Left lung (tissue), 10 donors: ENCODE results near the gene AOPEP. TPM values are rescaled to one million over a fixed set of nuclear protein-coding genes. Genes with fewer than 3 reads are reported as not detected.

Experiments
- ATAC-seq: fragments of 200-7000 bp; cut with Tn5 transposase; one replicate; pipeline ENCODE4 v1.9.1; 2020; ENCODE audit warnings: moderate library complexity
- DNase-seq, 4 donors: peaks; one replicate each; pipeline ENCODE4 v3.0.0-alpha.2; 2013 to 2020
- H3K27ac ChIP-seq, 2 donors: fragments of 200-600 bp; sonication (generic) in 1 of 2; one replicate each; pipeline versions ENCODE4 v1.5.0 to v1.8.0; 2020 to 2021
- H3K27me3 ChIP-seq, 2 donors: fragments of 200-600 bp; sonication (generic) in 1 of 2; one replicate each; pipeline versions ENCODE4 v1.5.0 to v1.8.0; 2020 to 2021
- H3K36me3 ChIP-seq, 2 donors: fragments of 200-600 bp; sonication (generic) in 1 of 2; one replicate each; pipeline versions ENCODE4 v1.5.0 to v1.8.0; 2020 to 2021
- H3K4me1 ChIP-seq, 2 donors: fragments of 200-600 bp; one replicate each; pipeline ENCODE4 v1.8.0; 2021
- H3K4me3 ChIP-seq, 2 donors: fragments of 200-600 bp; sonication (generic) in 1 of 2; one replicate each; pipeline versions ENCODE4 v1.5.0 to v1.8.0; 2020 to 2021; ENCODE audit warnings: mild to moderate bottlenecking in 1 of 2
- H3K9me3 ChIP-seq, 2 donors: fragments of 200-600 bp; sonication (generic) in 1 of 2; one replicate each; pipeline versions ENCODE4 v1.5.0 to v1.8.0; 2020 to 2021
- intact Hi-C, 2 donors: fragments of 100-400 bp; cut with DNase I; formaldehyde crosslinking; loops; one replicate each; pipeline versions ENCODE4 v1.11.2 to v1.14.2; 2022
- polyA plus RNA-seq, 6 donors: library from polyadenylated mRNA; unstranded; fragments of 120-200 nt; gene quantifications; one replicate each; pipeline ENCODE4 v1.2.1, GENCODE V29; 2013; ENCODE audit not compliant: insufficient read length in 6 of 6
- total RNA-seq, 2 donors: library from RNA; stranded (reverse); fragmentation: NEBNext Ultra II Directional; extraction: Animal tissue kit (Norgen Biotek cat#: 25700); gene quantifications; one replicate each; pipeline ENCODE4 v1.2.1, GENCODE V29; 2021
- TF ChIP-seq, protein P1 (sequence below), 2 donors: fragments of 200-600 bp; sonication (generic) in 1 of 2; IDR thresholded peaks; one replicate each; pipeline versions ENCODE4 v1.5.0 to v1.8.0; 2021; ENCODE audit warnings: antibody characterized with exemption in 2 of 2
- donor health status: DM: no; HTN: yes; CAD: no.
- donor health status: DM: no; HTN: no; CAD: no.

Gene AOPEP
- total and polyA plus RNA-seq, 8 donors: 32.5 to 83.2 (median 39.9) TPM

DNA sequence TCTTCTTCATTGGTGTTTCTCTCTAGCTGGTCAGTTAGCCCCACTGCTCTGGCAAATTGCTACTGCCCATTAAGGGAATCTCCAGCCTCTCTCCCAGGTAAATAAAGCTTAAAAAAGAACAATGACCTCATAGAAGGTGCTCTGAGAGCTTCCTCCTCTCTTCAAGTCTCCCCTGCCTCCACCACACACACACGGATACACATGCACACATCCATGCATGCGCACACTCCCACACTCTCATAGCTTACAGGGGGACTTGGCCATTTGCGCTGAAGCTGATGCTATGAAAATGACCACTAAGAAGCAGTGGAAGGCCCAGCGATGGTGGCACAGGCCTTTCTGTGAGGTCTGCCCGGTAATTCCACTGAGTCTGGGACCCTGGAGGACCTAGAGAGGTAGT lies 250.9 kb downstream of the AOPEP start:
- ATAC-seq (no peak), DNase-seq (no peak)
- no peak overlapping the region for H3K27ac ChIP-seq
- H3K27me3 ChIP-seq: no peaks in the 10 kb centered on the region
- H3K36me3 ChIP-seq: no peaks in the 10 kb centered on the region
- H3K4me1 ChIP-seq: peaks cover 0 to 5% of the 10 kb centered on the region in 2 donors
- intact Hi-C loops: no loop called here
- H3K9me3 ChIP-seq: no peaks in the 10 kb centered on the region
- H3K4me3 ChIP-seq: no peak overlapping the region
- TF ChIP-seq, protein P1, sequence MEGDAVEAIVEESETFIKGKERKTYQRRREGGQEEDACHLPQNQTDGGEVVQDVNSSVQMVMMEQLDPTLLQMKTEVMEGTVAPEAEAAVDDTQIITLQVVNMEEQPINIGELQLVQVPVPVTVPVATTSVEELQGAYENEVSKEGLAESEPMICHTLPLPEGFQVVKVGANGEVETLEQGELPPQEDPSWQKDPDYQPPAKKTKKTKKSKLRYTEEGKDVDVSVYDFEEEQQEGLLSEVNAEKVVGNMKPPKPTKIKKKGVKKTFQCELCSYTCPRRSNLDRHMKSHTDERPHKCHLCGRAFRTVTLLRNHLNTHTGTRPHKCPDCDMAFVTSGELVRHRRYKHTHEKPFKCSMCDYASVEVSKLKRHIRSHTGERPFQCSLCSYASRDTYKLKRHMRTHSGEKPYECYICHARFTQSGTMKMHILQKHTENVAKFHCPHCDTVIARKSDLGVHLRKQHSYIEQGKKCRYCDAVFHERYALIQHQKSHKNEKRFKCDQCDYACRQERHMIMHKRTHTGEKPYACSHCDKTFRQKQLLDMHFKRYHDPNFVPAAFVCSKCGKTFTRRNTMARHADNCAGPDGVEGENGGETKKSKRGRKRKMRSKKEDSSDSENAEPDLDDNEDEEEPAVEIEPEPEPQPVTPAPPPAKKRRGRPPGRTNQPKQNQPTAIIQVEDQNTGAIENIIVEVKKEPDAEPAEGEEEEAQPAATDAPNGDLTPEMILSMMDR (IDR thresholded peaks at IDR 0.05): no peak

GRCh38 chr9:94979904-94980507 lies 253.5 kb downstream of the AOPEP start:
- DNase-seq: no peak
- H3K27me3 ChIP-seq: no peaks in the 10 kb centered on the region
- H3K4me1 ChIP-seq: no peaks in the 10 kb centered on the region
- H3K27ac ChIP-seq: no peak overlapping the region
- H3K4me3 ChIP-seq: no peak overlapping the region
- intact Hi-C loops: no loop called here
- ATAC-seq: no peak
- no peaks in the 10 kb centered on the region for H3K9me3 ChIP-seq
- H3K36me3 ChIP-seq: no peaks in the 10 kb centered on the region
- TF ChIP-seq, protein P1 (IDR thresholded peaks at IDR 0.05): no peak

DNA sequence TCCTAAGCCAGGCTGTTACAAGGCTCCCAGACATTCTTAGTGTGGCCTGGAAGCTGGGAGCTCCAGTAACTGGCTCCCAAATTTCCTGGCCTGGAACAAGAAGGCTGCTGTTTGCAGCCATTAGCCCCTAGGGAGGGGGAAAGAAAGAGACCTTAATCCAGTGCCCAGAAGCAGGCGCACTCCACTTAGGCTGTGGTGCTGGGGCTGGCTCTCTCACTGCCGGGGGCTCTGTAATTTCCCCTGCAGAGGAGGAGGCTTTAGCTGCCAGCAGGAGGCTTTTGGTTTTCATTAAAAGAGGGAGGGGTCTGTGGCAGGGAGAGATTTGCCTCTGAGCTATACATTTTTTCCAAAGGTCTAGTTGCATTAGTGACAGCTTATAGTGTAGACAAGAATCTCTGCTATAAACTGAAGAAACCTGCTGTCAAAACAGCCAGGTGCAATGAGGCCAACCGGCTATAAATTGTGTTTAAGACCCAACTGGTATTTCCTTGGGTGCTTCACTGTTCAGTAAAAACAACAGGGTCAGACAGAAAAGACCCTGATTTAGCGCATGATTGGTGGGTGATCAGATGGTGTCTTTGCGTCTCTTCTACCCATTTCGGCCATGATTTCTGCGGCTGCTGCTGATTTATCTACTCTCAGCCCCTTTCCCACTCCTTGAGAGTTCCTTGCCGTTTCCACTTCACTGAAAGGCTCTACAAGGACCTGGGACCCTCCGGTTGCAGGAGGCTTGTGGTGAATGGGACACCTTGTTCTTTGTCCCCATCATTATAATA lies 254.6 kb downstream of the AOPEP start:
- intact Hi-C loops: no loop called here
- H3K9me3 ChIP-seq: no peaks in the 10 kb centered on the region
- H3K4me1 ChIP-seq: no peaks in the 10 kb centered on the region
- no peak for DNase-seq
- H3K27ac ChIP-seq: no peak overlapping the region
- TF ChIP-seq, protein P1 (IDR thresholded peaks at IDR 0.05): no peak
- H3K27me3 ChIP-seq: no peaks in the 10 kb centered on the region
- H3K4me3 ChIP-seq: no peak overlapping the region
- H3K36me3 ChIP-seq: no peaks in the 10 kb centered on the region
- ATAC-seq: no peak

DNA sequence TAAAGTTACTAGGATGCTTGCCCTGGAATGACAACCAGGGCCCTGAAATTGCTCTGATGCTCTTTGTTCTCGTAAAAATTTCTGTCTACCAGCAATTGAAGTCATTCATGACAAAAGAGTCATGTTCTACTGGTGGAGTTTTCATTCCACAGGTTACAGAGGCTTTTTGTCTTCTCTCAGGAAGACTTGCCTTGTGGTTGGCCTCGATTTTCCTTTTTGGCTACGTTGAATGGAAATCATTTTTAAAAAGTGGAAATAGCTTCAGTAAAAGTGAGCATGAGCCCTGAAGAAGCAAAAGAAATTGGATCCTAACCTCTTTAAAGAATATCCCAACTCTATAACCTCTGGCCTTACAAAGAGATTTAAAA lies 255.2 kb downstream of the AOPEP start:
- Histone ChIP-seq H3K27ac (no peak overlapping the region), H3K4me3 (no peak overlapping the region), H3K4me1 (no peaks in the 10 kb centered on the region), H3K9me3 (no peaks in the 10 kb centered on the region), H3K36me3 (no peaks in the 10 kb centered on the region), H3K27me3 (no peaks in the 10 kb centered on the region)
- intact Hi-C loops: no loop called here
- TF ChIP-seq, protein P1 (IDR thresholded peaks at IDR 0.05): no peak
- ATAC-seq: no peak
- DNase-seq: no peak

- ATAC-seq (no peak), DNase-seq (no peak)
- H3K36me3 ChIP-seq: no peaks in the 10 kb centered on the region
- no peaks in the 10 kb centered on the region for H3K4me1 ChIP-seq
- no peak overlapping the region for H3K4me3 ChIP-seq
- TF ChIP-seq, protein P1 (IDR thresholded peaks at IDR 0.05): no peak
- H3K27me3 ChIP-seq: no peaks in the 10 kb centered on the region
- no peaks in the 10 kb centered on the region for H3K9me3 ChIP-seq
- intact Hi-C loops: no loop called here
- H3K27ac ChIP-seq: no peak overlapping the region
These were observed 255.7 kb downstream of the AOPEP start for GRCh38 chr9:94982211-94982610.
